ENCODE measurements around the gene PLEKHG2.
A peak's percentile ranks its signal among the peaks of the same experiment; 100 is the strongest.
"Not testable (repeated sequence)": the region's sequence is repeated elsewhere in the genome, so short reads cannot be mapped to it uniquely, and the experiment has no call there.

PLEKHG2 gene

GRCh38 chr19:39412100-39412866, at the start of gene PLEKHG2:
Gene PLEKHG2, plus strand, starts transcription at chr19:39412669. Its CDS starts 1,418 bp downstream, at chr19:39414087.
- DNase-seq: peak; percentile 94

DNA sequence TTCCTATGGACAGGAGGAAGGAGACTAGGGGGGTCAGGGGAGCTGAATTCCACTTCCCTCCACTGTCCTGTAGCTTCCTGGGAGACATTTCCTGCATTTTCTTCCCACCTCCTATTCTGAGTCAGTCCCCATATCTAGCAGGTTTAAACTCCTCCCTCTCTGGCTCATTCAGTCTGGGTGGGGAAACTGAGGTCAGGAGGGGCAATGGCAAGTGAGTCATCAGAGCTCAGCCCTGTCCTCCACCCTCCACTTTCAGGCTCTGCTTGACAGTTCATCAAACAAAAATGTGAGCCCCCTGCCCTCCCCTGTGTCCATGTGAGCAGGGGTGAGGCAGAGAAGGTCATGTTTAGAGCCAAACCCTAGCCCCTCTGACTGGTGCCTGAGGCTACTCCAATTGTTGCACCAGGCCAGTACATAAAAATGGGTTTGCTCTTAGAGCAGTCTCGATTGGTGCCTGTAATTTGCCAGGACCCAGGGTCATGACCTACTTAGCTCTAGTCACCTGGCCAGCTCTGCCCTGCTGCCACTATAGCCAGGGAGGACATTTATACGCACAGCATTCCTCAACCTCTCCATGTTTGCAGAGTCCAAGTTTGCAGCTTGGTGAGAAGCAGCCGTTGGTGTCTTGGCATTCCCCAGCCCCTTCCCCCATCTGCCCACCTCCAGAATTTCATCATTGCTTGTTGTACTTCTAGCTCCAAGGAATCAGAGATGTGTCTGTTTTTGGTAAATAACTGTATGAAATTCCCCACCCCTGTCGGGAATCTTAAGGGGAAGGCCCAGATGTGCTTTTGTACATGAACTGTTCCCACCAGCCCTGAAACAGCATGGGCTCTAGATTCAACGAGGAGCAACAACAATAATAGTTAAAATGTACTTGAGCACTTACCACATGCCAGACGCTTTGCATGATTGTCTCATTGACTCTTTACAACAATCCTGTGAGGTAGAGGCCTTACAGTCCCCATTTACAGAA, 49.5 kb upstream of the PLEKHG2 start:
- no peak for DNase-seq

DNA sequence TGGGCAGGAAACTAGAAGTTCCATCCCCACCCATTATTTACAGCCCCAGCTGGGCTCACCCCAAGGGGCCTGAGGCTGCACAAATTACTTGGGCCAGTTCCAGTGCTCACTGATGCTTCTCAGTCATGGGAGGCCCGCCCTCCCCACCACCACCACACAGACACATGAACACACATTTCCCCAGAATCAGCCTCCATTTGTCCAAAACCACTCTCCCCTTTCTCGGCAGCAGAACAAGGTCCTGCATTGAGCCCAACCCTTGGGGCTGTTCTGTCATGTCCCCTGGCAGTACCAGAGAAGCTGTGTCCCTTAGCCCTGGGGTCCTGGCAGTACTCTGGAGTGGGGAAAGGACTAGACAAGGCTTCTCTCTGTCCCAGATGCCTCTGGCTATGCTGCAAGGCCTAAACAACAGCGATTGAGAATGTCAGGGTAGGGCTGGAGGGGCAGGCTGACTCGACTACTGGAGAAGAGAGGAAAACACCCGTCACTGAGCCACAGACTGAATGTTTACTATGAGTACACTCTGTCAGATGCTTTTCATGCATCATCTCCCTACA, 48.5 kb upstream of the PLEKHG2 start:
- peak; percentile 90 for DNase-seq

DNA sequence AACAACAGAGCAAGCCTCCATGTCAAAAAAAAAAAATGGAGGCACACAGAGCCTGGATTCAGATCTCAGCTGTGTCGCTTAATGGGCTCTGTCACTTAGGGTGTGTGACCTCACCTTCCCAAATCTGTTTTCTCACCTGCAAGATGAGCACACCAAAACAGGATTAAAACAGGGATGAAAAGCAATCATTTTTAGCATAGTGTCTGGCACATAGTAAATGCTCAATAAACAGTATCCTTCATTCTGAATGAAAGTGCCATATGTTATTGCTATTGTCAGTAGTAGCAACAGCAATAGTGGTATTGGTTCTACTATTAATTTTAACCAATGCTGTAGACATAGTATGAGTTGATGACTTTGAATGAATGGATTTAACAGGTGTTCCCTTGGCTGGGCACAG, 46.9 kb upstream of the PLEKHG2 start:
- no peak for DNase-seq

- no peak for DNase-seq
These were observed 43.3 kb upstream of the PLEKHG2 start for GRCh38 chr19:39369200-39369599.

- no peak for DNase-seq
These were observed 41.7 kb upstream of the PLEKHG2 start for GRCh38 chr19:39370735-39371134.

DNA sequence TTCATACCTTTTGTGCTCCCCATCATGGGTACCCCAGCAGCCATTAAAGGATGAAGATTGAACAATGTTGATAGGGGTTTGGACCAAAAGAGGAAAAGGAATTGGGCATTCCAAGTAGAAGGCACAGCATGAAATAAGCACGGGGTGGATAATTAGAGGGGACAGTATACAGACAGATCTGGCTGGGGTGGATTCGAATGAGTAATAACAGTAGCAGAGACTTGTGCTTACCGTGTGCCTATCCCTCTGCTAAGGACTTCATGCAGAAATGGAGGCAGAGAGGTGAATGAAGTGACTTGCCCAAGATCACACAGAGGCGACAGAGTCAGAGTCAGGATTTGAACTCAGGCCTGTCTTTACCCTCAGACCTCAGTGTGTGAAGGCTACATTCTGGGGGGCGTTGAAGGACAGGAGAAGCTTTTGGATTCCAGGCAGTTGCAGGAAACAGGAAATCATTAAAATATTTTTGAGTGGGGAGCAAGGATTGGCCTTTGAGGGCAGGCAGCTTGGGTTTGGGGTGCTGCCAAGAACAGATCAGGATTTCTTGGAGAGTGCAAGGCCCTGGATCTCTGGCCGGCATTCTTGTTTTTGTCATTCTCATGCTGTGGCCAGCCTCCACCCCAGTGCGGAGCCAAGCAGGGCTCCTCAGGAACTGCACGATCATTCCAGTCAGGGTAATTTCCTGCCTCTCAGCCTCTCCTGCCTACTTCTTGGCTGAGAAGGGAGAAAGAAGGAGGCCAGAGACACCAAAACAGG, 40.2 kb upstream of the PLEKHG2 start:
- DNase-seq: peak; percentile 70

- no peak for DNase-seq
These were observed 39.5 kb upstream of the PLEKHG2 start for GRCh38 chr19:39372941-39373340.

GRCh38 chr19:39375929-39376328, 36.5 kb upstream of the PLEKHG2 start:
- no peak for DNase-seq

- no peak for DNase-seq
These were observed 34.8 kb upstream of the PLEKHG2 start for GRCh38 chr19:39377373-39378362.

DNA sequence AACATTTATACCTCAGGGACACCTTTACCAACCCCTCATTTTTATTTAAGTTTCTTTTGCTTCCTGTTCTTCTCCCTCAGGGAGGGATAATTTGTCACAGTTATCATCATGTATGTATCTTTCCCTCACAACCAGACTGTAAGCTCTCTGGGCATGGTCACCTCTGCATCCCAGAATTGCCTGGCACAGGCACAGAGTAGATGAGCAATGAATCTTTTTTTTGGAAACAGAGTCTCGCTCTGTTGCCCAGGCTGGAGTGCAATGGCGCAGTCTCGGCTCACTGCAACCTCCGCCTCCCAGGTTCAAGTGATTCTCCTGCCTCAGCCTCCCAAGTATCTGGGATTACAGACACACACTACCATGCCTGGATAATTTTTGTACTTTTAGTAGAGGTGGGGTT, 33.1 kb upstream of the PLEKHG2 start:
- not testable (repeated sequence) for DNase-seq

DNA sequence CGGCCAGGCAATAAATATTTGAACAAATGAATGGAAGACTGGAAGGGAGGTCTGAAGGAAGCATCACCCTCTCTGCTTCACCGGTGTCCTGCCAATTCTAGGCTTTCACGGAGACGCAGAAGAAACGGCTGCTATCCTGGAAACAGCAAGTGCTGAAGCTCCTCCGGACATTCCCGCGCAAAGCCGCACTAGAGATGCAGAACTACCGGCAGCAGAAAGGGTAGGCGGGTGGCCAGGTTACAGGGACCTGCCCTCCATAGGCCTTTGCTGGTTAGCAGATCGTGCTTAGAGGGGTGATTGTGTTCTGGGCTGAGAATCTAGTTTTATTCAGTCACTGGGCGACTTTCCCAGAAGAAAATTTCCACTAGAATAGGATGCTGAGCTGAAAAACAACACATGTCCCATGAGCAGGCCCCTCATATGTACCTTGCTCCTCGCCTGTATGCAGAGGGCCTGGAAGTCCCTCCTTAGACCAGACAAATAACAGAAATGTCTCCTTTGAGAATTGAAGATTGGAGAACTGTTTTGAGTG, 32.5 kb upstream of the PLEKHG2 start:
- peak; percentile 52 for DNase-seq

- no peak for DNase-seq
These were observed 31.7 kb upstream of the PLEKHG2 start for GRCh38 chr19:39380521-39381502.

DNA sequence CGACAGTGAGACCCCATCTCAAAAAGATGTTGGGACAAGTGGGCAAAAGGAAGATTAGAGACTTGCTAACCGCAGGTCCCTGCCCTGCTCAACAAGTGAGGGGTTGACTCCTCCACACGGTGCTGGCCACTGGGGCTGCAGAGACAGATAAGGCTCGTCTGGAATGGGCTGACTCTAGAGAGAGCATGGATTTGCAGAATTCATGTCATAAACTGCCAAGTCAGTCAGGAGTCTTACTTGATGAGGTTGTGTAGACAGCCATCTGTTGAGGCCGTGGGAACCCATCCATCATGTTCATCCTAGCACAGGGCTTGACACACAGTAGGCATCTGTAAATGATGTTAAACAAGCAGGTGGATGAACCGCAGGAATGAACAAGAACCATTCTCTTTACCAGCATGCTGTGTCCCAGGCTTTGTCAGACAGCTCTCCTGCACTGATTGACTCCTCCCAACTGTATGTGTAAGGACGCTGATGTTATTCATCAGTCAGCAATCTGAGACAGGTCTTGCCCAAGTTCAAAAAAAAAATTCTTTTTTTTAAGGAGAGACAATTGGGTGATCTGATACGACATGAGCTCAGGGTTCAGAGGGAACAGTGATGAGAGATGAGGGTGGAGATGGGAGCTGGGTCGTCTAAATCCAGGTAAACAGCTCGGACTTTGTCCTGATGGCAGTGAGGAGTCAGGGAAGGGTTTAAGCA, 30.4 kb upstream of the PLEKHG2 start:
- DNase-seq: no peak

- DNase-seq: no peak
These were observed 29.3 kb upstream of the PLEKHG2 start for GRCh38 chr19:39382991-39383828.

DNA sequence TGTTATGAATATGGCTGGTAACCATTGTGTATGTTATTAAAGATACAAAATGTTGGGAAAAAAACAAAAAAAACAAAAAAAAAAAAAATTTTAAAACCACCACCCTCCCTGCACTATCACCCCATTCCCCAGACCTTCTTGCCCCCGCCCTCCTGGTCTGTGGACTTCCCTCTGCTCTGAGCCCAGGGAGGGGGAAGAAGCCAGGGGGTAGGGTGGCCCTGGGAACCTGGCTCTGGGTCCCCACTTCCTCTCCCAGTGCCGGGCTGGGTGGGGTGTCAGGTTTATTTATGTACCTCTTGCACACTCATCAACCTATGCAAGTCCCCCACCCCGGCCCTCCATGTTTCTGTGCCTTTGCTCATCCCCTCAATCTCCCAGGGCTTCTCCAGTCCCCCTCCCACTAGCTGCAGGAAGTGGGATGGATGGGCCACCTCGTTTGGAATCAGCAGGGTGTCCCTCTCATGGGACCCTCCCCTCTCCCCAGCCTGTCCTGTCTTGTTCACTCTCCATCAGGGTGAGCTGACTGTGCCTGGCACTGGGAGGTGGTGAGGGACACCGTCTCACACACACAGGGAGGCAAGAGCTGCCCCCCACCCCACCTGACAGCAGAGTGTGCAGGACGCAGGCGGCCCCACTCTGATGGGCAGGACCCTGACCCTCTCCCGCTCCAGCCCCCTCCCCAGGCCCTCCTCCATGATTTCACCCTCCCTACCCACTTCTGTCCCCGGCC, 27.5 kb upstream of the PLEKHG2 start:
- no peak for DNase-seq

- DNase-seq: no peak
These were observed 26.6 kb upstream of the PLEKHG2 start for GRCh38 chr19:39385629-39386411.

Measured in midbrain (tissue), 1 donor.